ENCODE data around the gene ITGB3. TPM values are rescaled to one million over a fixed set of nuclear protein-coding genes. Genes with fewer than 3 reads are reported as not detected.

ITGB3 gene
- total RNA-seq, 1 donor, result 66.3 TPM

- no peaks in the 10 kb centered on the region for H3K9me3 ChIP-seq (ENCODE audit: low read depth, low read length)
- H3K4me1 ChIP-seq (ENCODE audit: insufficient read depth, low read length), result peaks cover 24% of the 10 kb centered on the region
- no peak overlapping the region for H3K4me3 ChIP-seq (ENCODE audit: low read length)
- H3K27me3 ChIP-seq (ENCODE audit: insufficient read depth, low read length), result no peaks in the 10 kb centered on the region
These were observed 18.9 kb downstream of the ITGB3 start for GRCh38 chr17:47272491-47272890.

DNA sequence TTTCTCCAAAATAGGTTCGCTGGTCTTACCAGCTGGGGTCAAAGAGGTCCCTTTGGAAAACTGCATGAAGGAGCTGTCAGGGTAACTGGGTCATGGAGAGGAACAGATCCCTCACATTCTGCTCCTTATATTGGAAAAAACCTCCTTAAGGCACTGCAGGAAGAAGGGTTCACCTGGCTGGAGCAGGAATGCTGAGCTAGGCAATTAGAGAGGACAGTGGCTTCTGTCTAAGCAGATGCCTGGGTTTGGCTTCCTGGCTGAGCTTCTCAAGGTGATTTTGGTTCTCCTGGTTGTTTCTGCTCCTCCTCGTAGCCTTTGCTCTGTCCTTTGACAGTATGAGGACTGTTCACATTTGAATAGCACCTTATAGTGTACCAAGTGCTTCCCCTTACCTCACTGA lies 19.6 kb downstream of the ITGB3 start:
- Histone ChIP-seq H3K27me3 (ENCODE audit: insufficient read depth, low read length) (no peaks in the 10 kb centered on the region), H3K4me3 (ENCODE audit: low read length) (no peak overlapping the region), H3K9me3 (ENCODE audit: low read depth, low read length) (no peaks in the 10 kb centered on the region), H3K4me1 (ENCODE audit: insufficient read depth, low read length) (peaks cover 32% of the 10 kb centered on the region)

DNA sequence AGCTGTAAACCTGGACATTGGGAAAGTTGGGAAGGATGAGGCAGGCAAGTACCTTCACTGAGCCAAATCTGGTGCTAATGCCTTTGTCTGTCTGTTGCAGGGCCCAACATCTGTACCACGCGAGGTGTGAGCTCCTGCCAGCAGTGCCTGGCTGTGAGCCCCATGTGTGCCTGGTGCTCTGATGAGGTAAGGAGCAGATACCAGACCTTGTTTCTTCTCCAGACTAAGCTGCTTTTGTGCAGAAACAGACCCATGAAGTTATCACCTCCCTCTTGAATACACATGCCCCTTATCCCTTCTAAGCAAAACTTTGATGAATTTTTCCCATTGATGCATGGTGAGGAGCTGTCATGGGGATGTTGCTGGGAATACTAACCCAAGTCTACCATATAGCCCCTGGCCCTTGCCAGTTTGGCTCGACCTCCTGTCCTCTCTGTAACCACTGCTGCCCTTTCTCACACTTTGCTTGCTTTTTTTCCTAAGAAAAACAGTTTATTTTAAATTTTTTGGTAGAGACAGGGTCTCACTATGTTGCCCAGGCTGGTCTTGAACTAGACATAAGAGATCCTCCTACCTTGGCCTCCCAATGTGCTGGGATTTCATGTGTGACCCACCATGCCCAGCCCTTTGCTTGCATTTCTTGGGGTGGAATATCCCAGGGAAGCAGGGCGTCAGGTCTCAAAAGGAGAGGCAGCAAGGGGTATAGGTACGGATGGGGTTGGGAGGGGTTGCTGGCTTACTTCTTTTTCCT lies 20.9 kb downstream of the ITGB3 start:
- no peaks in the 10 kb centered on the region for H3K9me3 ChIP-seq (ENCODE audit: low read depth, low read length)
- H3K27me3 ChIP-seq (ENCODE audit: insufficient read depth, low read length), result no peaks in the 10 kb centered on the region
- no peak overlapping the region for H3K4me3 ChIP-seq (ENCODE audit: low read length)
- peaks cover 44% of the 10 kb centered on the region for H3K4me1 ChIP-seq (ENCODE audit: insufficient read depth, low read length)

GRCh38 chr17:47275245-47275984 lies 21.8 kb downstream of the ITGB3 start:
- Histone ChIP-seq H3K4me3 (ENCODE audit: low read length) (no peak overlapping the region), H3K27me3 (ENCODE audit: insufficient read depth, low read length) (no peaks in the 10 kb centered on the region), H3K9me3 (ENCODE audit: low read depth, low read length) (no peaks in the 10 kb centered on the region), H3K4me1 (ENCODE audit: insufficient read depth, low read length) (peaks cover 54% of the 10 kb centered on the region)

GRCh38 chr17:47276444-47276843 lies 22.8 kb downstream of the ITGB3 start:
- no peaks in the 10 kb centered on the region for H3K27me3 ChIP-seq (ENCODE audit: insufficient read depth, low read length)
- no peaks in the 10 kb centered on the region for H3K9me3 ChIP-seq (ENCODE audit: low read depth, low read length)
- H3K4me1 ChIP-seq (ENCODE audit: insufficient read depth, low read length), result peaks cover 64% of the 10 kb centered on the region
- no peak overlapping the region for H3K4me3 ChIP-seq (ENCODE audit: low read length)

DNA sequence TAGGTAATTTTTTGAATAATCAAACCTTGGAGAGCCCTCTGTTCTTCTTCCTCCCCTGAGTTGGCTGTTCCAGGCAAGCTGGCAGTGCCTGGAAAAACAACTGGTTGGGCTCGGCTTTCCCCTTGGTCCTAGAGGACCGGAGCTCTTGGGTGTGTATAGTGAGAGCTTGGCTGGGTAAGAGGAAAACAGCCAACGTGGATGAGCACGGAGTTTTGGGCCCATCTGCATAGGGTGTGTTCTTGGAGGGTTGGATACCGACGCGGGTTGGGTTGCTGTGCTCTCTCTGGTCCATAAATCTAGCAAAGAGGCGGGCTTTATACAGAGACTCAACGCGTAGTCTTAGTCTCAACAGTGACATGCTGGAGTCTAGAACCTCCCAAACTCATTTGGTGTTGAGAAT lies 23.2 kb downstream of the ITGB3 start:
- Histone ChIP-seq H3K4me1 (ENCODE audit: insufficient read depth, low read length) (peaks cover 66% of the 10 kb centered on the region), H3K27me3 (ENCODE audit: insufficient read depth, low read length) (no peaks in the 10 kb centered on the region), H3K4me3 (ENCODE audit: low read length) (no peak overlapping the region), H3K9me3 (ENCODE audit: low read depth, low read length) (no peaks in the 10 kb centered on the region)

GRCh38 chr17:47277921-47278320 lies 24.3 kb downstream of the ITGB3 start:
- H3K9me3 ChIP-seq (ENCODE audit: low read depth, low read length), result no peaks in the 10 kb centered on the region
- no peak overlapping the region for H3K4me3 ChIP-seq (ENCODE audit: low read length)
- H3K27me3 ChIP-seq (ENCODE audit: insufficient read depth, low read length), result no peaks in the 10 kb centered on the region
- peaks cover 66% of the 10 kb centered on the region for H3K4me1 ChIP-seq (ENCODE audit: insufficient read depth, low read length)

DNA sequence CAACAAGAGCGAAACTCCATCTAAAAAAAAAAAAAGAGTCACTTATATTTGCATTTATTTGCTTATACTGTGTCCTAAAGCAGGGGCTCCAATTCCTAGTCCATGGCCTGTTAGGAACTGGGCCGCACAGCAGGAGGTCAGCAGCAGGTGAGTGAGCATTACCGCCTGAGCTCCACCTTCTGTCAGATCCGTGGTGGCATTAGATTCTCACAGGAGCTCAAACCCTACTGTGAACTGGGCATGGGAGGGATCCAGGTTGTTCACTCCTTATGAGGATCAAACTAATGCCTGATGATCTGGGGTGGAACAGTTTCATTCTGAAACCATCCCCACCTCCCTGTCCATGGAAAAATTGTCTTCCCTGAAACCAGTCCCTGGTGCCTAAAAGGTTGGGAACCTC lies 24.9 kb downstream of the ITGB3 start:
- H3K27me3 ChIP-seq (ENCODE audit: insufficient read depth, low read length), result no peaks in the 10 kb centered on the region
- H3K4me1 ChIP-seq (ENCODE audit: insufficient read depth, low read length), result peaks cover 66% of the 10 kb centered on the region
- H3K4me3 ChIP-seq (ENCODE audit: low read length), result no peak overlapping the region
- H3K9me3 ChIP-seq (ENCODE audit: low read depth, low read length), result no peaks in the 10 kb centered on the region

DNA sequence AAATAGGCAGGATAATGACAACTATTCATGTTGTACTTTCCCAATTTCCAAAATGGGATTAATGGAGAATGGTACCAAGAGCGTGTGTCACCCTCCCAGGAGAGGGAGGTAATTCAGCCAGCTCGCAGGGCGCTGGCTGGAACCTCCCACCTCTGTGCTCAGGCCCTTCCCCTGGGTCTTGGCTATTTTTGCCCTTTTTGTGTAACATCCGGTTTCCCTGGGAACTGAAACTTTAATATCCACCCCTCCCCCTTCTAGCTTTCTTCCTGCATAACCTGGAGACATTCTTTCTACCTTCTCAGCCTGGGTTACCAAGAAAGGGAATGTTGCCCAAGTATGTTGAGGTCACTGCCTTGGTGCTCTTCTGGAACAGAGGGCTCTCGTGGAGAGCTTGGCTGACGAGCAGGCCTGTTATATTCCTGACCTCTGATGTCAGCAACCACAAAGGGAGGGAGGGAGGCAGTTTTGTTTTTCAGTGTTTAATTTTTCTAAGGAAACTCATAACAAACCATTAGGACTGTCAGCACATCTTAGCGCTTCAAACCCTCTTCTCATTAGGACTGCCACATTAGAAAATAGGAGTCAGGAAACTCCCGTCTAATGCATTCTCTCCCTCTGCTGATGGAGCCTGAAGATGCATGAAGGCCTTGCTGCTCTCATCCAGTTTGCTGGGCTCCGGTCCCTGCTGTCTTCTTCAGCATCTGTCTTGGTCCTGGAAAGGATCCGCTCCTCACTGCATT lies 25.6 kb downstream of the ITGB3 start:
- H3K4me3 ChIP-seq (ENCODE audit: low read length), result no peak overlapping the region
- H3K9me3 ChIP-seq (ENCODE audit: low read depth, low read length), result no peaks in the 10 kb centered on the region
- H3K4me1 ChIP-seq (ENCODE audit: insufficient read depth, low read length), result peaks cover 66% of the 10 kb centered on the region
- H3K27me3 ChIP-seq (ENCODE audit: insufficient read depth, low read length), result no peaks in the 10 kb centered on the region

DNA sequence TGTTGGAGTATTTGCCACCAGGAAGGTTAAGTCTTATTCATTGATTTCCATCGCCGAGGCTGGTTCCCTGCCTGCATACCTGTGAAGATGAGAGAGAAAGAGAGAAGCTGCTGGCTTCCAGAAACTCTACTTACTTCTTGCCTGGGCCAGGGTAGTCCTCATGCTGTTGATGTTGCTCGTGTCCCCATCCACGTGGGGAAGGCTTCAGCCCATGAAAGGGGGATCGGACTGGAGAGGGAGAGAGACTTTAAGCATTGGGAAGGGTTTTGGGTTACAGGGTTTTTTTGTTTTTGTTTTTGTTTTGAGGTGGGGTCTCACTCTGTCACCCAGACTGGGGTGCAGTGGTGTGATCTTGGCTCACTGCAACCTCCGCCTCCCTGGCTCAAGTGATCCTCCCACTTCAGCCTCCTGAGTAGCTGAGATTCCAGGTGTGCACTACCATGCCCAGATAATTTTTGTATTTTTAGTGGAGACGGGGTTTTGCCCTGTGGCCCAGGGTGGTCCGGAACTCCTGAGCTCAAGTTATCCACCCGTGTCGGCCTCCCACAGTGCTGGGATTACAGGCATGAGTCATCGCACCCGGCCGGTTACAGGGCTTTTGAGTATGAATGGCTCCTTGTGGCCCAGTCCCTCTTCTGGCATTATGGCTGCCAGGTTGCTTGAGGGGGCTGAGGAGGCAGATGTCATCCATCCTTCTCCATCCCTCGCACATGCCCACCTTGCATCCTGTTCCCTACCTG lies 26.6 kb downstream of the ITGB3 start:
- no peaks in the 10 kb centered on the region for H3K9me3 ChIP-seq (ENCODE audit: low read depth, low read length)

GRCh38 chr17:47281216-47281615 lies 27.6 kb downstream of the ITGB3 start:
- H3K4me1 ChIP-seq (ENCODE audit: insufficient read depth, low read length), result peaks cover 54% of the 10 kb centered on the region

More for the DNA sequence above, 26.6 kb downstream of the ITGB3 start:
- H3K4me1 ChIP-seq (ENCODE audit: insufficient read depth, low read length), result peaks cover 64% of the 10 kb centered on the region
- no peak overlapping the region for H3K4me3 ChIP-seq (ENCODE audit: low read length)
- no peaks in the 10 kb centered on the region for H3K27me3 ChIP-seq (ENCODE audit: insufficient read depth, low read length)

DNA sequence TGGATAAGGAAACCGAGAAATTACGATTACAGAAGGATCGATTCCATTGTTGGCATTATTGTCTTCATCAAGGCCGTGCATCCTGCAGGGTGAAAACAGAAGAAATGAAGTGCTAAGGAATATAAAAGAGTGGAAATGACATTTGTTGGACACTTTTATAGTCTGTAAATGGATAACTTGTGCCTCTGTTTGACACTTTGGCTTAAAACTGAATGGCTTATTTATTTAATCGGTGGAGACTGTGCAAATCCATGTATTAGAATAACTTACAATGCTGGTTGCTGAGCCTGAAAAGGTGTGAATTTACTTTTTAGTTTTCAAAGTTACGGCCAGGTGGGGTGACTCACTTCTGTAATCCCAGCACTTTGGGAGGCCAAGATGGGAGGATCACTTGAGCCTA lies 31.4 kb downstream of the ITGB3 start:
- Histone ChIP-seq H3K4me1 (ENCODE audit: insufficient read depth, low read length) (peaks cover 29% of the 10 kb centered on the region), H3K9me3 (ENCODE audit: low read depth, low read length) (no peaks in the 10 kb centered on the region), H3K4me3 (ENCODE audit: low read length) (no peak overlapping the region), H3K27me3 (ENCODE audit: insufficient read depth, low read length) (no peaks in the 10 kb centered on the region)

More at GRCh38 chr17:47281216-47281615, 27.6 kb downstream of the ITGB3 start:
- H3K4me3 ChIP-seq (ENCODE audit: low read length), result no peak overlapping the region
- H3K9me3 ChIP-seq (ENCODE audit: low read depth, low read length), result no peaks in the 10 kb centered on the region
- no peaks in the 10 kb centered on the region for H3K27me3 ChIP-seq (ENCODE audit: insufficient read depth, low read length)

DNA sequence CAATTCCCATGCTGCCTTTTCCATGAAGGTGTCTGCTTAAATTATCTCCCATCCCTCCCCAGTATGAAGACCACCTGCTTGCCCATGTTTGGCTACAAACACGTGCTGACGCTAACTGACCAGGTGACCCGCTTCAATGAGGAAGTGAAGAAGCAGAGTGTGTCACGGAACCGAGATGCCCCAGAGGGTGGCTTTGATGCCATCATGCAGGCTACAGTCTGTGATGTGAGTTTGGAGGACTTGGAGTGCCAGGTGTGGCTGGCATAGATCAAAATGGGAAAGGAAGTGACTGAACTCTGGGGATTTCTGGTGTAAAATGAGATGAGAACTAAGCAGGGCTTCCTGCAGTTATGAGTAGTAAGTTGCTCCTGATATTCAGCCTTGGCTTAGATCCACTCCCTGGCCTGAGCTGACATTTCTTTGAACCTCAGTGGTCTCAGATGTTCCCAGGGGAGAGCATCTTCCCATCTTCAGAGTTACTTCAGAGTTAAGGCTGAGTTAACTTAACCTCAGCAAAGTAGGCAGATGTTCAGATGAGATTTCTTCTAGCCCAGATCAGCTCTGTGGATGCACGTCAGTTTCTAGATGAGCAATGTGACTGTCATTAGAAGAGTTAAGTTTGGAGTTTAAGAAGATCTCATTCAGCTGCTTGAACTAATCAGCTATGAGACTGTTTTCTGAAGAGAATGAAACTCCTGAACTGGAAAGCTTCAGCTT lies 32.7 kb downstream of the ITGB3 start:
- no peaks in the 10 kb centered on the region for H3K9me3 ChIP-seq (ENCODE audit: low read depth, low read length)
- peaks cover 16% of the 10 kb centered on the region for H3K4me1 ChIP-seq (ENCODE audit: insufficient read depth, low read length)

DNA sequence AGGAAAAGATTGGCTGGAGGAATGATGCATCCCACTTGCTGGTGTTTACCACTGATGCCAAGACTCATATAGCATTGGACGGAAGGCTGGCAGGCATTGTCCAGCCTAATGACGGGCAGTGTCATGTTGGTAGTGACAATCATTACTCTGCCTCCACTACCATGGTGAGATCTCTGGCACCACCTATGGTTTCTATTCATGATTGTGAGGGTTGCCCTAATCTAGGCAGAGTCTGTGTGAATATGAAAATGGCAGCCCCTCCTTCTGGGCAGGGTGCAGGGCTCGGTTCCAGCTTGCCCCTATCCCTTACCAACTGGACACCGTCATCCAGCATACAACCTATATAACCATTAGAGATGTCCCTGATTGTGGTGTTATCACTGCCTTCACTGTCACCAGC lies 33.4 kb downstream of the ITGB3 start:
- peaks cover 12% of the 10 kb centered on the region for H3K4me1 ChIP-seq (ENCODE audit: insufficient read depth, low read length)
- H3K4me3 ChIP-seq (ENCODE audit: low read length), result no peak overlapping the region
- H3K27me3 ChIP-seq (ENCODE audit: insufficient read depth, low read length), result no peaks in the 10 kb centered on the region
- no peaks in the 10 kb centered on the region for H3K9me3 ChIP-seq (ENCODE audit: low read depth, low read length)

More for the DNA sequence above, 32.7 kb downstream of the ITGB3 start:
- Histone ChIP-seq H3K4me3 (ENCODE audit: low read length) (no peak overlapping the region), H3K27me3 (ENCODE audit: insufficient read depth, low read length) (no peaks in the 10 kb centered on the region)
